GM21619 (cell line): ENCODE data around the gene PHACTR3.

ENCODE experiments used
- ATAC-seq: cut with Tn5 transposase; IDR thresholded peaks from one replicate; pipeline ENCODE4 v1.9.1; 2021; ENCODE audit not compliant: unreplicated experiment

PHACTR3 gene

DNA sequence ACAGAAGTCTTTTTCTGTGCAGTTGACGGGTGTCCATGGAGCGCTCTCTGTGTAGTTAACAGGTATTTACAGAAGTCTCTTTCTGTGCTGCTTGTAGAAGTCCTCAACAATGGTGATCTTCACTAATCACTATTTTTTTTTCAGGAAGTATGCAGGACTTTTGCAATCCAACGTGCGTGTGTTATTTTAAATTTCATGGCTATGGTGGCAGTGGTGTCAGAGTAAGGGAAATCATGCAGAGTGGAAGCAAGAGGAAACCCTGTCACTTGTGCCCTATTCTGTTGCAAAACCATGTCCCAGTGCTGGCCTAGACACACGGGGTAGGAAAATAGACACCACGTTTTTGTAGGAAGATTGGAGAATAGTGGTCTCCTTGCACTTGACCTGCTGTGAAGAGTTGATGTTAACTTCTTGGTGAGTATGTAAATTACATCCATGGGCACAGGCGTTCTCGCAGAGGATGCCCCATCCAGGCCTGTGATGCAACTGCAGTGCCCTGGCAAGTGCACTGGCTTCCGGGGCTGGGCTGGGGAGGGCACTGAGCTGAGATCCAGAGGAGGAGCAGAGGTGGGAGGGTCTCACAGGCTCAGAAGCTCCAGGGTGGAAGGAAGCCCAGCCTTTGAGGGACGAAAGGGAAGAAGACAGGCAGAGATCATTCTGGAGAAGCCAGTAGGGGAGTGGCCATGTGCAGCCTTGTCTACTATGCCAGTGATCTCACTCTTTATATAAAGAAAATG is 182.6 kb downstream of the PHACTR3 start:
- no peak for ATAC-seq

DNA sequence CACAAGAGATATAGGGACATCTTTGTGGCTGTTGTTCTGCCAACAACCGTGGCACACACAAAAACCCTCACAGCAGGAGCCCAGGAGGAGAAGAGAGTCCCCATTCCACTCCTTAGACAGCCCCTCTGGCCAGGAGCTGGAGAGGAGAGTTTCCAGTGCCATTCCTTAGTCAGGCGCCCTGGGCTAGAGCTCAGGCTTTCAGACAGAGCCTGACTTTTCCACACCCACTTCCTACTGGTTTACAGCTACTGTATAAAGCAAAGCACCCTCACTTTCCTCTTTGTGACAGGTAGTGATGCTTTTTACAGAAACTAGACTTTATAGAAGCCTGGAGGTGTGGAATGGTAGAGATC is 183.2 kb downstream of the PHACTR3 start:
- ATAC-seq: no peak

DNA sequence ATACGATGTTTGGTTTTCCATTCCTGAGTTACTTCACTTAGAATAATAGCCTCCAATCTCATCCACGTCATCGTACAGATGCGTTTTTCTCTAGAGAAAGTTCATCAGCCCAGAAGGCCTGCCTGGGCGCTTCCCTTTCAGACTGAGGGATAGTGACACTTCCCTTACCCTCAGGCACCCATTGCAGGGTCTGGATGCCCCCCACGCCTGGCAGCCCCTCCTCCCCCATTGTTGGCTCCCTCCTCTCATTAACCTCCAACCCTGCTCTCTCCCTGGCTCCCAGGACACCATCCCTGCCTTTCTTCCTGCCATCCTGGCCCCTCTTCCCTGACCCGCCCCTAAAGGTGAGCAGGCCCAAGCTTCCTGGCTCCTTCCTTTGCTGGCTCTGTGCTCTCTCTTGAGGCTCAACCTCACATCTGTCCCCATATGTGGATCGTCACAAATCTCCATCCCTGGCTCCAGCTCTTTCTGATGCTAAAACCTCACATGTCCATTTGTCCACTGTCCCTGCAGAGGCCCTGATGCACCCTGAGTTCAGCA is 183.9 kb downstream of the PHACTR3 start:
- ATAC-seq: no peak

DNA sequence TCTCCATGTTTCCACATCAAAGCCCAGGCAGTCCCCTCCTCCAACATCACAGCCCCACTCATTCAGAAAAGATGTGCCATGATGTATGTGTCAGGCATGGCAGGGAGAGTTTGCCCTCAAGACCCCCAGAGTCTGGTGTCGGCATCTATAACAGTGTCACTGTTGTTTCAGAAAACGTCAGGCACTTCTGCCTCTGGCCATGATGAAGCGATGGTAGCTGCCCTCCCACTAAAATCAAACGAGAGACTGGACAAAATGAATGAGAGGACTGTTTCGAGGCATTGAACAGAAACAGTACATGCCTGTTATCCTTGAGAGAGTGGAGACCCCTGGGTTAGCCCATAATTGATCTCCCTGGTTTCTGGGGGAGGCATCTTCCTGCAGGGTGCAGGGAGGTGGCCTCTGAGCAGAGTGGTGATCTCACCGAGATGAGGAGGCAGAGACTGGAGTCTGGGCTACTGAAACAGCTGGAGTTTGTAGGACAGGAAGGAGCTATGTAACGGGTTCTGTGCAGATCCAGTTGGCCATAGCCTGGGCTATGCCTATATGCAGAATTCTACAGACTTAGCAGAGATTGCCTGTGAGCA is 184.6 kb downstream of the PHACTR3 start:
- ATAC-seq: no peak

DNA sequence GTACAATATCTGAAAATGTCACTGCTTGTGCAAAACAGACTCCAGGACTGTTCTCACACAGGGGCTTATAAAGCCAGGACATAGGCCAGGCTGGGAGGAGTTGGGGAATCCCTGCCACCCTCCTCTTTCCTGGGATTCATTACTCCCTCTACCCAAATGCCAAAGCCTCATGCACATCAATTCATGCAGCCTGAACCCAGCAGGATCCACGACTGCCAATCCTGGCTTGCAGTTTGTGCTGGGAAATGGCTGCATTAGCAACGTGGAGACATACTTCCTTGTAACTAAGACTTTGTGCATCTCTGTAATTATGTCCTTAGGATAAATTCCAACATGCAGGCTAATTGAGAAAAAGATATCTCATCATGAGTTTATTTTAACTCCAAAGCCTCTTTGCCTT is 185.3 kb downstream of the PHACTR3 start:
- ATAC-seq: no peak

DNA sequence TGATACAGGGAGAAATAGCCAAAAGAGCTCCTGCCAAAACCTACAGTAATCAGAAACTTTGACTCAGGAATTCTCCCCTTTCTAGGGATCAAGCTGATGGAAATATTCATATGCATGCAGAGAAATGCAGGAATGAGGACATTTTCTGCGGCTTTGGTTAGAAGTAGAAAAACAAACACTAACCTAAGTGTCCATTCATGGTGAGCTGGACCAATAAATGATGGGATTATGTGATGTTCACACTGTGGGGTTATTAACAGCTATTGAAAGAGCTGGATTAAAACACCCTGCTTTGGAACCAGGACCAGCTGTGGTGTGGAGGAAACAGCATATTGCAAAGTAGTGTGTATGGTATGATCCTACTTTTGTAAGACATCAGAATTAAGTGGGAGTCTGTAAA is 186.0 kb downstream of the PHACTR3 start:
- ATAC-seq: no peak

DNA sequence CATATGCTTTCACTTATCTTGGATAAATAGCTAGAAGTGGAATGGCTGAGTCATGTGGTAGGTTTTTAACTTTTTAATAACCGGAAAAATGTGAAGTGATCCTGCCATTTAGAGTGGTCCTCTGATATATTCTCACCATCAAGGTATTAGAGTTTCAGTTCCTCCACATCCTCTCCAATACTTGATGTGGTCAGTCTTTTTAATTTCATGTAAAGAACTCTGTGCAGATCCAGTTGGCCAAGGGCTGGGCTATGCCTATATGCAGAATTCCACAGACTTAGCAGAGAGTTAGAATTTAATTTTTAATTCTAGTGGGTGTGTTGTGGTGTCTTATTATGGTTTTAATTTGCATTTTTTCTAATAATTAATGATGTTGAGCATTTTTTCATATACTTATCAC is 188.0 kb downstream of the PHACTR3 start:
- ATAC-seq: no peak

DNA sequence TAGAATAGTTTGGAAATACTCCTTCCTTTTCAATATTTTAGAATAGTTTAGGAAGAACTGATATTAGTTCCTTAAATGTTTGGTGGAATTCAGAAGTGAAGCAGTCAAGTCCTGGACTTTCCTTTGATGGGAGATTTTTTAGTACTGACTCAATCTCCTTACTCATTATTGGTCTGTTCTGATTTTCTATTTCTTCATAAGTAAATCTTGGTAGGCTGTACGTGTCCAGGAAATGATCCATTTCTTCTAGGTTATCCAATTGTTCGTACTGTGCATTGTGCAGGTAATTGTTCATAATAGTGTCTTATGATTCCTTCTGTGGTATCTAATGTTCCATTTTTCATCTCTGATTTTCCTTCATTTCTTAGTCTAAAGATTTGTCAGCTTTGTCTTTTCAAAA is 190.2 kb downstream of the PHACTR3 start:
- no peak for ATAC-seq

- ATAC-seq: no peak
Observed at GRCh38 chr20:59800309-59800708, 196.0 kb downstream of the PHACTR3 start.

DNA sequence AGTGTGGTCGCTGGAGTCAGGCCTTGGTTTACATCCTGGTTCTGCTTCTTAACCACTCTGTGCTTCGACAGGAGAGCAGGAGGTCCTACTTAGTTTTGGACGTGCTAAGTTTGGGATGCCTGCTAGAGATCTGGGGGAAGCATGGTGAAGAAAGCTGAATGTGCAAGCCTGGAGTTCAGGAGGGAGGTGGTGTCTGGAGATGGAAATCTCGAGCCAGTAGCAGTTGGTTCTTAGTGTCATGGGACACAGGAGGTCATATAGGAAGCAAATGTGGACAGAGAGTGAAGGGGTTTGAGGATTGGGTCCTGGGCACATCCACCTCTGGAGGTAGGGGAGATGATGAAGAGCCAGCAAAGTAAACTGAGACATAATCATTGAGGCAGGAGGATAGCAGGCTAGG is 197.7 kb downstream of the PHACTR3 start:
- no peak for ATAC-seq

DNA sequence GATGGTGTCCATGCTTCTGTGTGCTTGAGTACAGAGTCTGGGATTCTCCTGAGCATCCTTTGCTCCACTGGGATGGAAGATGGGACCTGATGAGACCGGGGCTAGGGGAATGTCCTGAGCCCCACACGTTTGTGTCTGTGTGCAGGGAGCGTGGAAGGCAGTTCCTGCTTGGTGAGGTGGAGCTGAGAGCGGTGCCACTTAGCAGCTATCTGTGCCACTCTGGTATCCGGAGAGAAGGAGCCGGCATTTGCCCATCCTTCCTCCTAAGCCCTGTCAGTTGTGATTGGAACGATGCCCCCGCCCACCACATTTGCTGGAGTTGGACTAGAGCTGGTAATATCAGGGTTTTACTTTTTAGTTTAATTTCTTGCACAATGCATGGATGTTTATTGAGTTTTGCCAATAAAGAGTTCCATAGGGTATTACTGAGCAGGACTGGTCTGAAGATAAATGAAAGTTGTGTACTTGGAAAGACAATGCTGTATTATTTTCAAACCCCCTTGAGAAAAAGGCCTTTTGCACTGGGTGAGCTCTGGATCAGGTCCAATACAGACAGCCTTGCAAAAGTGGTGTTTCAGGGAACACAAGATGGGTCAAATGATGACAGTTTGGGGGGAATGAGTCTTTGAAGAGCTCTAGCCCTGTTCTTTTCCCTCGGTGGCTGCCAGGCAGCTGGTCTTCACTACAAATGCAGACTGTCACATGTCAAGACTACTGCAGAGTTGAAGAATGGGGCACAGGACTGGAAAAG is 198.3 kb downstream of the PHACTR3 start:
- ATAC-seq: no peak

DNA sequence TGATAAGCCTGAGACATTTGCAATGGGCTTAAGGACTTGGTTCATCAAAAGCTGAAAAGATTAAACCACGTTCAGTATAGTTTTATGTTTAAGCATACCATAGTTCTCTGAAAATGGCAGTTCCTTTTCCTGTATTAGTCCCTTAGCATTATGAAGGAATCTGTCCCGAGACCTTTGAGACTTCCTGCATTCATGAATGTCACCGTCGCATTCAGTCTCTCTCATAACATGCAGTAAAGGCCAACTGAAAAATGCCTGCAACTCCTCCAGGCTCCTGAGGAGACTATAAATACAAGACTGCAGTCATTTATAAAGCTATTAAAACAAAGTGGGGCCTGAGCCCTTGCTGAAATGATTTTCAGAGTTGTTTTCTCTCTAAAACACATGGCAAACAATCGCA is 200.0 kb downstream of the PHACTR3 start:
- no peak for ATAC-seq

- ATAC-seq: no peak
Observed at GRCh38 chr20:59804871-59805665, 200.7 kb downstream of the PHACTR3 start.

- no peak for ATAC-seq
Observed at GRCh38 chr20:59805786-59806577, 201.6 kb downstream of the PHACTR3 start.

DNA sequence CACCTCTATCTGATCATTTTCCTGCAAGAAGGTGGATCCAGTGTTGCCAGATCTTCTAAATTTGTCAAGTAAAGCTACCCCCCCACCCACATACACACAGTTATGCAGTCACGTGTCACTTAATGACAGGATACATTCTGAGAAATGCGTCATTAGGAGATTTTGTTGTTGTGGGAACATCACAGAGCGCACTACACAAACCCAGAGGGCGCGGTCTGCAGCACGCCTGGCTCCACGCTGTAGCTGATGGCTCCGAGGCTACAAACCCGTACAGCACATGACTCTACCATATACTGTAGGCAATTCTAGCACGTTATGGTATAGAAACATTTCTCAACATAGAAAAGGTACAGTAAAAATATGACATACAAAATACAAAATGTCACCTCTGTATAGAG is 202.2 kb downstream of the PHACTR3 start:
- no peak for ATAC-seq

DNA sequence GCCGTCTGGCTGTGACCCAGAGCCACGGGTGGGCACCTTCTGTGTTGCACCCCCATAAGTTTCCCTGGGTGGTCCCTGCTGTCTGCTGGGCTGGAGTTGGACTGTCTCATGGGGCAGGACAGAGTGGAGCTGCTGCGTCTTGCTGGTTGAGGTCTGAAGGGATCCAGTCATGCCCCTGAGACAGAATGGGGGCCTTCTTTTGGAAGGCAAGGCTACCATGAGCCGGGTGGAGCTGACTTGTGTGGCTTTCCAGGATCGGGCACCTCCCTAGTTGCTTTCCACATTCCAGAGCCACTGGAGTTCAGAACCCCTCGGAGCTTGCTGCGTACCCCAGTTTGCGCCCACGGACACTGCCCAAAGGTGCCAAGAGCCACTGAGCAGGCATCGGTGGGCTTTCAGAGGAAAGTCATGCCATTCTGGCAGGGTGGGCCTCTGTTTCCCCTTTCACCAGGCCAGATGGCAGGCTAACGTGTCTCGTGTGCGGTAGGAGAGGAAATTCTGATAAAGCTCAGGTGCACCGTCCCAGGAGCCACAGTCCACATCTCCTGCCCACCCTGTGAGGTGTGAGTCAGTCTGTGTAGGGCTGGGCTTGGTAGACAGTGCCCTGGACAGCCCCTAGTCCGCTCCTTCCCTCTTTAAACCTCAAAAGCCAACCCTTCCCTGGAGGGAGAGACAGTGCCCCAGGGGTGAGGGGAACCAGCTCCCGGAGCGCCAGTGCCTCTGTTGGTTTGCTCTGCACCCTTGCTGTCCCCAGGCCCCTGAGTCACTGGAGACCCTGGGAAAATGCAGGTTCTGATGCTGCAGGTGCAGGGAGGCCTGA is 203.8 kb downstream of the PHACTR3 start:
- no peak for ATAC-seq

DNA sequence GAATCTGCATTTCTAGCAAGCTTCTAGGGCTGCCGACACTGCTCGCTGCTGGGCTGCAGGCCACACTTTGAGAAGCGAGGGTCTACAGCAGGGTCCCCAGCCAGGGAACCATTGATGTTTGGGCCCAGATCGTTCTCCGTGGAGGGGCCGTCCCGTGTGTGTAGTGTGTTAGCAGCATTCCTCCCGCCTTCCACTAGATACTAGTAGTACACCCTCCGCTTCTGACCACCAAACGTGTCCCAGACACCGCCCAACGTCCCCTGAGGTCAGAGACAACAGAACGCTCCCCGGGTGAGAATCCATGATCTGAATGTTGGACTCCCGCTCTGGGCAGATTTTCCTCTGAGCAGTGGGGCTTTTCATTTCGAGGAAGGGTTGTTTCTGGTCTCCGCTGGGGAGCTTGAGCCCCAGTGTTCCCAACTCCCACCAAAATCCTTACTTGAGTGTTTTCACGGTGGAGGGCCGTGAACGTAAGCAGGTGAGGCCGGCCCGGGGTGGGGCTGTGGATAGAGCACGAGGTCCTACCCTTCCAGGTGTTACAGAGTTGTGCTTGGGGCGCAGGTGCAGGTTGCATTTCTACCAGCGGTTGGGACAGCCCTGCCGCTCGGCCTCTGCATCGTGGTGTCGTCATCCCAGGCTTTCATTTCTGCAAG is 204.5 kb downstream of the PHACTR3 start:
- ATAC-seq: no peak

- ATAC-seq: no peak
Observed at GRCh38 chr20:59809630-59810448, 205.5 kb downstream of the PHACTR3 start.
